GM19452 (cell line): ENCODE results near the gene ZCWPW1.
"Not testable (repeated sequence)": the region's sequence is repeated elsewhere in the genome, so short reads cannot be mapped to it uniquely, and the experiment has no call there.

Experiments
- ATAC-seq: cut with Tn5 transposase; IDR thresholded peaks from one replicate; pipeline ENCODE4 v1.9.1; 2021; ENCODE audit not compliant: unreplicated experiment

Gene ZCWPW1

GRCh38 chr7:100401811-100402210 lies 26.7 kb downstream of the ZCWPW1 start:
- no peak for ATAC-seq

- ATAC-seq = no peak
These were observed 27.8 kb downstream of the ZCWPW1 start for GRCh38 chr7:100400656-100401055.

GRCh38 chr7:100400041-100400440 lies 28.5 kb downstream of the ZCWPW1 start:
- ATAC-seq = no peak

GRCh38 chr7:100398239-100398638 lies 30.3 kb downstream of the ZCWPW1 start:
- no peak for ATAC-seq

- ATAC-seq = no peak
These were observed 31.0 kb downstream of the ZCWPW1 start for GRCh38 chr7:100397315-100398081.

- ATAC-seq = peak; percentile 93
These were observed 32.0 kb downstream of the ZCWPW1 start for GRCh38 chr7:100396421-100396982.

DNA sequence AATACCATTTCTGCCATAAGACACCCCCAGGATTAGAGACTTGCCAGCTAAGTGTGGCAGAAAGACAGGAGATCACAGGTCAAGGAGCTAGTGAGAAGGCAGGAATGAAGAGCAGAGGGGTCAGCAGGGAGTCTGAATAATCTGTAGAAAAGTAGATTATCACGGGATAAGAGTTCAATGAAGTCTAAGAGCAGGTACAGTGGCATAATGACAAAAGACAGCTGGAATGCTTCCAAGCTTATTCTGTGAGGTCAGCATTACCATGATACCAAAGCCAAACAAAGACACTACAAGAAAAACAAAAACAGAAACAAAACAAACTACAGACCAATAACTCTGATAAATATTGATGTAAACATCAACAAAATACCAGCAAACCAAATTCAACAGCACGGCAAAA lies 34.4 kb downstream of the ZCWPW1 start:
- no peak for ATAC-seq

GRCh38 chr7:100393233-100393905 lies 35.1 kb downstream of the ZCWPW1 start:
- no peak for ATAC-seq

DNA sequence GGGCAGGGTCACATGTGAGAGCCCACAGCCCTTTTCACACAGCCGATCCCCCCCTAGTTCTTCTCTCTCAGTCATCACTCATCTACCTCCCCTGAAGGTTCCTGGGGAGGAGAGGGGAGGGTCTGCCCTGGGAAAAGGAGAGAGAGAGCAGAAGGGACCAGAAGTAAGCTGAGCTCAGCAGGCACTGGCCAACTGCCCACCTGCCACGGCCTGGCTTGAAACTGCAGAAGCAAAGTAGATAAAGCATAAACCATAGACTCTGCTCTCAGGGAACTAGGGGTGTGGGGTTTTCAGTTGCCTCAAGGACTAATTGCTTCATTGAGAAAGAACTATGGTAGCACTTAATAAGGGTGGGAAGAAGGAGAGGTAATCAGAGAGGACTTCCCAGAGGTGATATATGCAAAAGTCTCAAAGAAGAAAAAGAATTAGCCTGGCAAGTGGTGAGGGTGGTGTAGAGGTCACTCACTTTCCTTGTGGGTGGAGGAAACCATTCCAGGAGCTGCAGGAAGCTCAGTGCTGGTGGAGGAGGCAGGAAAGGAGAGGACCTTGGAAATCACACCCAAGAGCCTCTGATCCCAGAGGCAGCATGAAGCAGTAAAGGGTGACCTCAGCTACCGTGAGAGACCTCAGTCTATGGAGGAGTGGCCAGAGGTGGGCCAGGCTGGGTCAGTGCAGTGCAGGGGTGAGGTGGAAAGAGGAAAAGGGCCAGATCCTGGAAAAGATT lies 38.1 kb downstream of the ZCWPW1 start:
- ATAC-seq = no peak

- ATAC-seq = no peak
These were observed 38.9 kb downstream of the ZCWPW1 start for GRCh38 chr7:100389437-100390088.

GRCh38 chr7:100387695-100388094 lies 40.8 kb downstream of the ZCWPW1 start:
- no peak for ATAC-seq

DNA sequence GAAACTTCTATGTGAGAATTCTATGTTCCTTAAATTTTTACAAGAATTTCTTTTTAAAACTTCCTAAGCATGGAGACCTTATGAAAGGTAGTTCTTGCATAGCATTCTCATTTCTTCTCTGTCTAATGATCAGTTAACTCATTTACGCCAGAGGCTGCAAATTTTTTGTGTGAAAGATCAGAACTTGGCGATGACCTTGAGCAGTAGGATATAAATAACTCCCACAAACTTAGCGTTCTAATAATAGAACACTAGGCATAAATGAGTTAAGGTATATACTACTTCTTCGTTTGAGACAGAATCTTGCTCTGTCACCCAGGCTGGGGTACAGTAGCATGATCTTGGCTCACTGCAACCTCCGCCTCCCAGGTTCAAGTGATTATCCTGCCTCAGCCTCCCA lies 41.6 kb downstream of the ZCWPW1 start:
- ATAC-seq = no peak

- no peak for ATAC-seq
These were observed 43.7 kb downstream of the ZCWPW1 start for GRCh38 chr7:100384628-100385294.

GRCh38 chr7:100382234-100382853 lies 46.2 kb downstream of the ZCWPW1 start:
- ATAC-seq = not testable (repeated sequence)

- ATAC-seq = not testable (repeated sequence)
These were observed 46.8 kb downstream of the ZCWPW1 start for GRCh38 chr7:100381531-100382233.

- ATAC-seq = no peak
These were observed 48.3 kb downstream of the ZCWPW1 start for GRCh38 chr7:100380196-100380595.

DNA sequence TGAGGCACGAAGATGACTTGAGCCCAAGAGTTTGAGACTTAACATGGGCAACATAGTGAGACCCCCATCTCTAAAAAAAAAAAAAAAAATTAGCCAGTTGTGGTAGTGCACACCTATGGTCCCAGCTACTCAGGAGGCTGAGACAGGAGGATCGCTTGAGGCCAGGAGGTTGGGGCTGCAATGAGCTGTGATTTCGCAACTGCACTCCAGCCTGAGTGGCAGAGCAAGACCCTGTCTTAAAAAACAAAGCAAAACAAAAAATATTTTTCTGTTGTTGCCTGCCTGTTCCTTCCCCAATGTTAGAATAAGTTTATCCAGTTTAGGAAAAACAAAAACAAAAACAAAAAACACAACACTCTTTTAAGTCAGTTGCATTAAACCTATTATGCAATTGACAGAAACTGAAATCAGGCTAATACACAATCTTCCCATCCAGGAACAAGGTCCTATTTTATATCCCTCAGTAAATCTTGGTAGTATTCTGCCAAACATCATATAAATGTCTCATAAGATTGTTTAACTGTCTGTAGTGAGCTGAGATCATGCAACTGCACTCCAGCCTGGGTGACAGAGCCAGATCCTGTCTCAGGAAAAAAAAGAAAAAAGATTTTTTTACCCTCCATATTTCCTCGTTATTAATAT lies 50.3 kb downstream of the ZCWPW1 start:
- no peak for ATAC-seq

- ATAC-seq = no peak
These were observed 52.4 kb downstream of the ZCWPW1 start for GRCh38 chr7:100376066-100376465.

DNA sequence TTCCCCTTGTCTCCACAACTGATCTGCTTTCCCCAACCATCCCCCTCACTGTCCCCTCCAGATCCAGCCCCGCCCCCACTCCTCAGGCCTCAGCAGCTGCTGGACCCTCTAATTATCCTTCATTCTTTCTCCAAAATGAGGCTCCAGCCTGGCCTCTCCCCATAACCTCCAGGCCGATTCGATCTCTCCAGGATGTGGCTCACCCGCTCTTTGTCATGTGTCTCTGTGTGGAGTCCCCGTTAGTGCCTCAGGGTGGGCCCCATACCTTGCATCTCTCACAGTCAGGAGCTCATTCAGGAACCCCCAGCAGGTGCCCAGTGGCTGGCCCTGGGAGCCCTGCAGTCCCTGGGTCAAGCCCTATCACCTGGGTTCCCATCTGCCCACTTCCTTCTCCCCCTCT lies 53.9 kb downstream of the ZCWPW1 start:
- ATAC-seq = no peak
